Fibroblast of pulmonary artery (primary cell): Measurements from ENCODE around the gene YY1.

ENCODE experiments used
- DNase-seq: peaks from one replicate; pipeline ENCODE4 v3.0.0-alpha.2; 2010; ENCODE audit warnings: low read depth
- H3K4me3 ChIP-seq: replicated peaks from 2 replicates; pipeline ENCODE4 v1.5.1; 2011; ENCODE audit warnings: low read depth, mild to moderate bottlenecking, control low read depth, low read length, moderate library complexity
- CTCF ChIP-seq: IDR thresholded peaks from 2 replicates; pipeline ENCODE4 v1.5.1; 2011; ENCODE audit warnings: mild to moderate bottlenecking, control low read depth, low read length, inconsistent platforms; ENCODE audit errors: missing control alignments

Gene YY1

GRCh38 chr14:100317912-100318808 is 79.2 kb downstream of the YY1 start:
- TF ChIP-seq CTCF, result peak; percentile 59
- no peak overlapping the region for H3K4me3 ChIP-seq
- peak; percentile 66 for DNase-seq

- DNase-seq, result no peak
- no peak overlapping the region for H3K4me3 ChIP-seq
- TF ChIP-seq CTCF, result no peak
Observed at GRCh38 chr14:100320157-100320856, 81.4 kb downstream of the YY1 start.

- no peak for TF ChIP-seq CTCF
- DNase-seq, result no peak
- no peak overlapping the region for H3K4me3 ChIP-seq
Observed at GRCh38 chr14:100321473-100322137, 82.7 kb downstream of the YY1 start.

GRCh38 chr14:100322138-100322957 is 83.4 kb downstream of the YY1 start:
- no peak for TF ChIP-seq CTCF
- no peak overlapping the region for H3K4me3 ChIP-seq

GRCh38 chr14:100323121-100323941 is 84.4 kb downstream of the YY1 start, which contains the start of gene SLC25A47:
TSS of gene SLC25A47 (plus strand) at chr14:100323339. CDS start at chr14:100323415, 76 bp downstream.
- no peak within 1 kb of the TSS for H3K4me3 ChIP-seq
- no peak for DNase-seq
- TF ChIP-seq CTCF, result no peak

More at GRCh38 chr14:100322138-100322957, 83.4 kb downstream of the YY1 start:
- DNase-seq, result no peak
